Adipocyte (in vitro differentiated cells): ENCODE data around the gene PIH1D2.
"Not testable (repeated sequence)": the region's sequence is repeated elsewhere in the genome, so short reads cannot be mapped to it uniquely, and the experiment has no call there.

Experiments used
- DNase-seq: peaks from one replicate; pipeline ENCODE4 v3.0.0-alpha.2; 2015; ENCODE audit warnings: low read depth
- H3K27me3 ChIP-seq: replicated peaks from 2 replicates; pipeline ENCODE4 v1.7.0; 2013; ENCODE audit warnings: mild to moderate bottlenecking, low read length, moderate library complexity; ENCODE audit not compliant: control insufficient read depth, insufficient read depth
- H3K36me3 ChIP-seq: 2 replicates; pipeline ENCODE4 v1.7.0; 2013; ENCODE audit warnings: low read length, mild to moderate bottlenecking, moderate library complexity; ENCODE audit not compliant: control insufficient read depth, insufficient read depth, severe bottlenecking
- H3K4me1 ChIP-seq: 2 replicates; pipeline ENCODE4 v1.7.0; 2013; ENCODE audit warnings: mild to moderate bottlenecking, low read length, moderate library complexity; ENCODE audit not compliant: control insufficient read depth, insufficient read depth
- H3K4me3 ChIP-seq: 2 replicates; pipeline ENCODE4 v1.7.0; 2013; ENCODE audit warnings: mild to moderate bottlenecking, low read length, moderate library complexity
- H3K9ac ChIP-seq: 2 replicates; pipeline ENCODE4 v1.7.0; 2013; ENCODE audit warnings: mild to moderate bottlenecking, low read length, moderate library complexity
- H3K9me3 ChIP-seq: 2 replicates; pipeline ENCODE4 v1.7.0; 2013; ENCODE audit warnings: mild to moderate bottlenecking, low read length, moderate library complexity; ENCODE audit not compliant: control insufficient read depth

Gene PIH1D2

GRCh38 chr11:112050721-112051120, 23.1 kb downstream of the PIH1D2 start:
- H3K36me3 ChIP-seq, result peaks cover 89% of the 10 kb centered on the region
- no peak for DNase-seq

DNA sequence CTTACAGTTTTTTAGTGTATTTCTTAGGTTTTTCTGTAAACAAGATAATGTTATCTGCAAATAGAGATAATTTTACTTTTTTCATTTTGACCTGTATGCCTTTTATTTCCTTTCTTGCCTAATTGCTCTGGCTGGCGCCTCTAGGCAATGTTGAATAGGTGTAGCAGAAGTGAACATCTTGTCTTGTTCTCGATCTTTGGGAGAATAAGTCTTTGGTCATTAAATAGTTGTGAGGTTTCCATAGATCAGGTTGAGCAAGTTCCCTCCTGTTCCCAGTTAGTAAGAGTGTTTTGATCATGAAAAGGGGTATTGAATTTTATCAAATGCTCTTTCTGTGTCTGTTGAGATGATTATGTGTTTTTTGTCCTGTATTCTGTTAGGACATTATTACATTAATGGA, 24.0 kb downstream of the PIH1D2 start:
- DNase-seq, result no peak
- H3K27me3 ChIP-seq, result no peaks in the 10 kb centered on the region
- no peak overlapping the region for H3K9ac ChIP-seq
- no peaks in the 10 kb centered on the region for H3K9me3 ChIP-seq
- H3K4me3 ChIP-seq, result no peak overlapping the region
- peaks cover 92% of the 10 kb centered on the region for H3K36me3 ChIP-seq
- H3K4me1 ChIP-seq, result peaks cover 14% of the 10 kb centered on the region

More at GRCh38 chr11:112050721-112051120, 23.1 kb downstream of the PIH1D2 start:
- Histone ChIP-seq H3K27me3 (no peaks in the 10 kb centered on the region), H3K4me1 (peaks cover 14% of the 10 kb centered on the region), H3K4me3 (no peak overlapping the region), H3K9me3 (no peaks in the 10 kb centered on the region), H3K9ac (no peak overlapping the region)

DNA sequence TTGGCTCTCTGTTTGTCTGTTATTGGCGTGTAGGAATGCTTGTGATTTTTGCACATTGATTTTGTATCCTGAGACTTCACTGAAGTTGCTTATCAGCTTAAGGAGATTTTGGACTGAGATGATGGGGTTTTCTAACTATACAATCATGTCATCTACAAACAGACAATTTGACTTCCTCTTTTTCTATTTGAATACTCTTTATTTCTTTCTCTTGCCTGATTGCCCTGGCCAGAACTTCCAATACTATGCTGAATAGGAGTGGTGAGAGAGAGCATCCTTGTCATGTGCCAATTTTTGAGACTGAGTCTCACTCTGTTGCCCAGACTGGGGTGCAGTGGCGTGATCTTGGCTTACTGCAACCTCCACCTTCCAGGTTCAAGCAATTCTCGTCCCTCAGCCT, 25.6 kb downstream of the PIH1D2 start:
- not testable (repeated sequence) for H3K4me3 ChIP-seq, DNase-seq, H3K9ac ChIP-seq, H3K27me3 ChIP-seq, H3K9me3 ChIP-seq
- peaks cover 92% of the 10 kb centered on the region for H3K36me3 ChIP-seq
- H3K4me1 ChIP-seq, result peaks cover 14% of the 10 kb centered on the region

- not testable (repeated sequence) for H3K4me3 ChIP-seq, H3K9ac ChIP-seq, H3K9me3 ChIP-seq, DNase-seq, H3K27me3 ChIP-seq
- H3K36me3 ChIP-seq, result peaks cover 91% of the 10 kb centered on the region
- peaks cover 14% of the 10 kb centered on the region for H3K4me1 ChIP-seq
Observed at GRCh38 chr11:112046647-112047046, 27.2 kb downstream of the PIH1D2 start.

GRCh38 chr11:112044961-112045360, 28.9 kb downstream of the PIH1D2 start:
- Histone ChIP-seq H3K9ac (no peak overlapping the region), H3K36me3 (peaks cover 91% of the 10 kb centered on the region), H3K9me3 (no peaks in the 10 kb centered on the region), H3K4me3 (no peak overlapping the region), H3K27me3 (no peaks in the 10 kb centered on the region), H3K4me1 (peaks cover 14% of the 10 kb centered on the region)
- DNase-seq, result no peak

GRCh38 chr11:112042961-112043304, 30.9 kb downstream of the PIH1D2 start:
- H3K4me1 ChIP-seq, result no peaks in the 10 kb centered on the region
- no peak for DNase-seq
- H3K4me3 ChIP-seq, result no peak overlapping the region
- H3K9me3 ChIP-seq, result no peaks in the 10 kb centered on the region
- no peak overlapping the region for H3K9ac ChIP-seq
- no peaks in the 10 kb centered on the region for H3K27me3 ChIP-seq
- H3K36me3 ChIP-seq, result peaks cover 92% of the 10 kb centered on the region

DNA sequence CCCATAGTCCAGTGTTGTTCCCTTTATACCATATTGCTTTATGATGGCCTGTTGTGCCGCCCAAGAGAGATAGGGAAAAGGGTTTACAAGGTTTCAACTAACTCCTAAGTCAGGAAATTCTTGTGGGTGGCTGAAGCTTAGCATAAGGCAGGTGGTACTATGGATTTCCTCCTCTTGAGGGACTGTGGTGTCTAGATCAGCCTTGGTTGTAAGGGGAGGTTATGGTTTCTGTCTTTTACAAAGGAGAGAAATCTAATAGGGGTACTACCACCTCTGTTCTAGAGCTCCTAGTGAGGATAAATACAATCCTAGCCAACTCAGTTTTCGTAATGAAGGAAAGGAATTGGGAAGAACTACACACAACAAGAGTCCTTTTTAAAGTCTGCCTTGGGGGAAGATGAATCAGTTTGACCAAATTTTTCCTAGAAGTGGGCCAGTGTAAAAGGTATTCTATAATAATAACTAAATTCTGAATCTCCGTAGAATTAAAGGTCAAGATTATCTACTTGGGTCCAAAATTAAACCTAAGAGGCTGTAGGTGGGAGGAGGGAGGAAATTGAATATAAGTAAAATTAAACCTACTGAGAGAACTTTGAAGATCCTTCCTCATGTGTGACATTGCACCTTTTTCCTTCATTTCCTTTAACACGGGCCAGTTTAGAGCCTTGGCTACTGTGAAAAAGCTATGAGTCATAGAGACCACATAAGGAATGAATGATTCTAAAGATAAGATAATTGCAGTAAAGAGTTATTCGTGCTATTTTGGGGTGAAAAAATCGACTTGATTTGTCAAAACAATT, 31.5 kb downstream of the PIH1D2 start:
- Histone ChIP-seq H3K9ac (no peak overlapping the region), H3K9me3 (no peaks in the 10 kb centered on the region), H3K4me3 (no peak overlapping the region), H3K36me3 (peaks cover 92% of the 10 kb centered on the region), H3K4me1 (no peaks in the 10 kb centered on the region), H3K27me3 (no peaks in the 10 kb centered on the region)
- peak; percentile 17 for DNase-seq

GRCh38 chr11:112037527-112037926, 36.3 kb downstream of the PIH1D2 start:
- Histone ChIP-seq H3K27me3 (no peaks in the 10 kb centered on the region), H3K4me1 (no peaks in the 10 kb centered on the region), H3K9me3 (no peaks in the 10 kb centered on the region), H3K4me3 (no peak overlapping the region), H3K9ac (no peak overlapping the region), H3K36me3 (peaks cover 84% of the 10 kb centered on the region)
- DNase-seq, result no peak

DNA sequence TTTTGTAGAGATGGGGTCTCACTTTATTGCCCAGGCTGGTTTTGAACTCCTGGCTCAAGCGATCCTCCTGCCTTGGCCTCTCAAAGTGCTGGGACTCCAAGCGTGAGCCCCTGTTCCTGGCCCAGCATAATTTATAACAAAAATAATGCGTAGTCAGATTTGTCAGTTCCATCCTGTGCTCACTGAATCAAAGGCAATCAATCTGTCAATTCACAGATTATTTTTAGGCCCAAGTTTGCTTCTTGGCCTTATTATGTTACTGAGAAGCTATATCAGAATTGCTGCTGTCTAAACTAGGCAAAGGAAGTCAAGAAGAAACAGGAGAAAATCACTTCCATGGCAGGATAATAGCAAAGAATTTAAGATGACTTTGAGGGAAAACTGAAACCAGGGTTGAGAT, 39.9 kb downstream of the PIH1D2 start:
- peaks cover 3% of the 10 kb centered on the region for H3K4me1 ChIP-seq
- peaks cover 85% of the 10 kb centered on the region for H3K36me3 ChIP-seq
- H3K9ac ChIP-seq, result no peak overlapping the region
- no peaks in the 10 kb centered on the region for H3K27me3 ChIP-seq
- no peaks in the 10 kb centered on the region for H3K9me3 ChIP-seq
- no peak for DNase-seq
- no peak overlapping the region for H3K4me3 ChIP-seq

DNA sequence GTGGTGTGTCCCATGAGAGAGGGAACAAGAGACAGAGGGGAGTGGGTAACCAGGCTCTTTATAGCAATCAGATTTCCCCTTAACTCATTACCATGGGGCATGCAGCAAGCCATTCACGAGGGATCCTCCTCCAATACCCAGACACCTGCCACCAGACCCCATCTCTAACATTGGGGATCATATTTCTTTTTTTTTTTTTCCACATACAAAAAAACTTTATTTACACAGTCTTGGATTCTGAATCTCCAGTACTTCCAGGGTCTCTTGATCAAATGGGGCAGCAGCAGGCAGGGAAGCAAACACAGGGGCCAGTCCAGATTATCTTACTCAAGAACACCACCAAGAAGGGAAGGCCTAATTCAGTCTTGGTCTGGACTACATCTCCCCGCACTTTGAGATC, 44.4 kb downstream of the PIH1D2 start:
- Histone ChIP-seq H3K36me3 (peaks cover 58% of the 10 kb centered on the region), H3K4me3 (peak overlapping the region; percentile 62), H3K27me3 (no peaks in the 10 kb centered on the region), H3K4me1 (peaks cover 9% of the 10 kb centered on the region), H3K9me3 (no peaks in the 10 kb centered on the region), H3K9ac (peak overlapping the region; percentile 61)
- DNase-seq, result no peak

DNA sequence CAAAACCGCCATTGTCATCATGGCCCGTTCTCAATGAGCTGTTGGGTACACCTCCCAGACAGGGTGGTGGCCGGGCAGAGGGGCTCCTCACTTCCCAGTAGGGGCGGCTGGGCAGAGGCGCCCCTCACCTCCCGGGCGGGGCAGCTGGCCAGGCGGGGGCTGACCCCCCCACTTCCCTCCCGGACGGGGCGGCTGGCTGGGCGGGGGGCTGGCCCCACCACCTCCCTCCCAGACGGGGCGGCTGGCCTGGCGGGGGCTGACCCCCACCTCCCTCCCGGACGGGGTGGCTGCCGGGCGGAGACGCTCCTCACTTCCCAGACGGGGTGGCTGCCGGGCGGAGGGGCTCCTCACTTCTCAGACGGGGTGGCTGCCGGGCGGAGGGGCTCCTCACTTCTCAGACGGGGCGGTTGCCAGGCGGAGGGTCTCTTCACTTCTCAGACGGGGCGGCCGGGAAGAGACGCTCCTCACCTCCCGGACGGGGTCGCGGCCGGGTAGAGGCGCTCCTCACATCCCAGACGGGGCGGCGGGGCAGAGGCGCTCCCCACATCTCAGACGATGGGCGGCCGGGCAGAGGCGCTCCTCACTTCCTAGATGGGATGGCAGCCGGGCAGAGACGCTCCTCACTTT, 46.9 kb downstream of the PIH1D2 start:
- peaks cover 15% of the 10 kb centered on the region for H3K4me1 ChIP-seq
- H3K36me3 ChIP-seq, result peaks cover 43% of the 10 kb centered on the region
- H3K27me3 ChIP-seq, result not testable (repeated sequence)

More for the DNA sequence above, 46.9 kb downstream of the PIH1D2 start:
- not testable (repeated sequence) for DNase-seq, H3K9me3 ChIP-seq, H3K9ac ChIP-seq
- peak overlapping the region; percentile 34 for H3K4me3 ChIP-seq
